ENCODE results near the gene SLIT3. TPM values are rescaled to one million over a fixed set of nuclear protein-coding genes. Genes with fewer than 3 reads are reported as not detected.
A peak's percentile ranks its signal among the peaks of the same experiment; 100 is the strongest.

Gene SLIT3
- total and polyA plus RNA-seq, 9 of the 15 experiments (the other 6 are each of a cell fraction or from before 2014, with no cell fraction given) = 0.01 to 0.04 TPM; not detected in 7

- H3K9ac ChIP-seq (ENCODE audit: insufficient read depth in 1 of 2, low read depth in 2 of 2, low read length in 2 of 2) = no peak overlapping the region
- ChIA-PET POLR2A (no interaction called here), CTCF (ENCODE audit: low intra/inter-chr PET ratio) (no interaction called here)
- in situ Hi-C loops (cut with MboI) (no loop called here), intact Hi-C loops (cut with micrococcal nuclease) (no loop called here)
- no peak overlapping the region for H3K4me2 ChIP-seq (ENCODE audit: insufficient read depth, low read length)
- no peaks in the 10 kb centered on the region for H3K36me3 ChIP-seq (ENCODE audit: control insufficient read depth, insufficient read depth, low read length)
- no peak overlapping the region for H2AFZ ChIP-seq (ENCODE audit: low read depth, low read length)
- ATAC-seq = no peak
- 1% methylated on average over 10 of the region's 10 CpGs for WGBS (ENCODE audit: insufficient coverage, low coverage, missing lambda C conversion rate)
- no peaks in the 10 kb centered on the region for H3K9me3 ChIP-seq (replicated peaks; ENCODE audit: control insufficient read depth, insufficient read depth, low read depth, low read length)
- no TSS peak for BruUV-seq (replicated peaks)
- H3K9me1 ChIP-seq (ENCODE audit: control insufficient read depth, insufficient read depth, low read length) = no peaks in the 10 kb centered on the region
- H3K4me1 ChIP-seq (replicated peaks in 1 of 2; ENCODE audit: control insufficient read depth in 2 of 2, insufficient read depth in 2 of 2, low read length in 2 of 2) = no peaks in the 10 kb centered on the region
- H4K20me1 ChIP-seq (replicated peaks; ENCODE audit: control insufficient read depth, insufficient read depth, low read length) = 0 out of 2 replicates have a peak, but pooled peaks cover 4% of the 10 kb centered on the region
- no peak for FAIRE-seq
- H3K27me3 ChIP-seq (ENCODE audit: control insufficient read depth in 2 of 2, insufficient read depth in 2 of 2, low read length in 2 of 2) = 0 out of 5 replicates have a peak, but pooled peaks cover 0 to 6% of the 10 kb centered on the region in 2 experiments
- no peak overlapping the region for H3K4me3 ChIP-seq
- no peak overlapping the region for H3K27ac ChIP-seq (ENCODE audit: extremely low read depth, low read depth, low read length)
- TF ChIP-seq NFE2 (IDR thresholded peaks at IDR 0.05; ENCODE audit: low read depth) = 0 out of 2 replicates have a peak, but pooled peaks have one; percentile 18
- peak; percentile 60 for TF ChIP-seq MAFG (tag; conservative IDR thresholded peaks at IDR 0.05)
- TF ChIP-seq MEF2A (IDR thresholded peaks at IDR 0.05; ENCODE audit: control insufficient read depth, low read depth, low read length) = no peak
- no peak for DNase-seq (ENCODE audit: extremely low read depth in 1 of 4, low spot score in 3 of 4)
- no peaks in the 10 kb centered on the region for H3K79me2 ChIP-seq (ENCODE audit: control insufficient read depth, insufficient read depth, low read length)
Measured at GRCh38 chr5:169099801-169100734, 200.9 kb downstream of the SLIT3 start.
